HFFc6 (cell line): ENCODE measurements around the gene OR52K1. TPM values are rescaled to one million over a fixed set of nuclear protein-coding genes. Genes with fewer than 3 reads are reported as not detected.

Experiments used
- DNase-seq: peaks from one replicate; pipeline ENCODE4 v3.0.0-alpha.2; 2018
- H3K27ac Mint-ChIP-seq: 2 replicates; pipeline ENCODE4 v1.8.0; 2020; ENCODE audit warnings: mild to moderate bottlenecking, mixed read lengths
- H3K27me3 Mint-ChIP-seq: 2 replicates; pipeline ENCODE4 v1.8.0; 2021; ENCODE audit warnings: mild to moderate bottlenecking, moderate library complexity, mixed read lengths; ENCODE audit not compliant: insufficient read depth
- H3K36me3 Mint-ChIP-seq: 2 replicates; pipeline ENCODE4 v1.8.0; 2021; ENCODE audit warnings: low read depth, mixed read lengths
- H3K4me1 Mint-ChIP-seq: 2 replicates; pipeline ENCODE4 v1.8.0; 2020; ENCODE audit warnings: low read depth, mixed read lengths
- H3K4me3 Mint-ChIP-seq: 2 replicates; pipeline ENCODE4 v1.8.0; 2020; ENCODE audit warnings: mild to moderate bottlenecking, moderate library complexity, mixed read lengths
- H3K9me3 Mint-ChIP-seq: 2 replicates; pipeline ENCODE4 v1.8.0; 2020; ENCODE audit warnings: mild to moderate bottlenecking, mixed read lengths
- long read RNA-seq: library from polyadenylated mRNA; unstranded; transcript quantifications from one replicate; pipeline ENCODE4 v2.0.0, GENCODE V29; 2019
- total RNA-seq, 6 experiments: library from RNA; stranded (reverse); fragmentation: NEBNext Ultra II Directional; extraction: Animal tissue kit (Norgen Biotek cat#: 25700); gene quantifications; 2 replicates in 1 of 6; 3 replicates in 5 of 6; pipeline ENCODE4 v1.2.3, GENCODE V29; 2021
- TF ChIP-seq, protein P1 (sequence below): fragments of 200-600 bp; sonication (generic); IDR thresholded peaks from 2 replicates; pipeline ENCODE4 v1.5.0; 2021; ENCODE audit warnings: antibody characterized with exemption, mild to moderate bottlenecking

OR52K1 gene
- not detected for total RNA-seq
- long read RNA-seq = 0 reads

DNA sequence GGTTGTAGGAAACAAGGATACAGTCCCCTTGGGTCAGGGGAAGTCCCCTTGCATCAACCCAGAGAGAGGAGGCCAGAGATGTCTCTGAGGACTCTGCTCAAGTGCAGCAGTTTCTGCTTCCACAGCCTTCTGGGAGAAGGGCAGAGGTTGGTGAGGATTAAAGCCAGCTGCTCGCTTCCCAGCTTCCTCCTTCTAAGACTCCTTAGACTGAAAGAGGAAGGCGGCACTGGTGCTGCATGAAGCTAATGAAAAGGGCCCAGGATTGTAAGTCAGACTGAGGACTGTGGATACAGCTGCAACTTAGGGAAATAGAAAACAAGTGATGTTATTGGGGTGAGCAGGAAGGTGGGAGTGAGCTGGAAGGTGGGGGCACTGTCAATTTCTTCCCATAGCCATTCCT, at the start of gene OR52K1:
Gene OR52K1, plus strand, starts transcription at position 202 of the 400 bp plus-strand sequence. CDS start 6,255 bp downstream, outside the sequence.
- Mint-ChIP-seq H3K27ac (no peak within 1 kb of the TSS), H3K36me3 (no peaks in the 10 kb centered on the region), H3K4me3 (no peak within 1 kb of the TSS), H3K9me3 (no peaks in the 10 kb centered on the region), H3K27me3 (peaks cover 4% of the 10 kb centered on the region; the same call in 1 of the 2 replicates), H3K4me1 (peaks cover 18% of the 10 kb centered on the region)
- TF ChIP-seq, protein P1, sequence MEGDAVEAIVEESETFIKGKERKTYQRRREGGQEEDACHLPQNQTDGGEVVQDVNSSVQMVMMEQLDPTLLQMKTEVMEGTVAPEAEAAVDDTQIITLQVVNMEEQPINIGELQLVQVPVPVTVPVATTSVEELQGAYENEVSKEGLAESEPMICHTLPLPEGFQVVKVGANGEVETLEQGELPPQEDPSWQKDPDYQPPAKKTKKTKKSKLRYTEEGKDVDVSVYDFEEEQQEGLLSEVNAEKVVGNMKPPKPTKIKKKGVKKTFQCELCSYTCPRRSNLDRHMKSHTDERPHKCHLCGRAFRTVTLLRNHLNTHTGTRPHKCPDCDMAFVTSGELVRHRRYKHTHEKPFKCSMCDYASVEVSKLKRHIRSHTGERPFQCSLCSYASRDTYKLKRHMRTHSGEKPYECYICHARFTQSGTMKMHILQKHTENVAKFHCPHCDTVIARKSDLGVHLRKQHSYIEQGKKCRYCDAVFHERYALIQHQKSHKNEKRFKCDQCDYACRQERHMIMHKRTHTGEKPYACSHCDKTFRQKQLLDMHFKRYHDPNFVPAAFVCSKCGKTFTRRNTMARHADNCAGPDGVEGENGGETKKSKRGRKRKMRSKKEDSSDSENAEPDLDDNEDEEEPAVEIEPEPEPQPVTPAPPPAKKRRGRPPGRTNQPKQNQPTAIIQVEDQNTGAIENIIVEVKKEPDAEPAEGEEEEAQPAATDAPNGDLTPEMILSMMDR = no peak
- no peak for DNase-seq

DNA sequence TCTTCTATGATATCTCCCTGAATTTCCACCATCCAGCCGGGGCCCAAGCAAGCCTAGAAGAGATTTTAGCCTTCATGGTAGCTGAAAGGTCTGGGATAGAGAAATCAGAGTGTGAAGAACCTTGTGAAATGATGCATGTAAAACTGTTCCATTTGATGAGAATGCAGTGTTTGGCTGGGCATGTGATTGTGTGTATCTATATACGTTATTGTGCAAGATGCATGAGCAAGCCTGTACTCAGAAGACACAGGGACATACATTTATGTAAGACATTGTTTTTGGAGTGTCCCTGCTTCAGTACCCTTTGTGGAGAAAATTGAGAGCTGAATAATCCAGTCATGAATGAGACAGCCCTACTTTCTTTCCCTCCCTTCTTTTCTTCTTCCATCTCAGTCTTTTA, 48.6 kb upstream of the OR52K1 start:
- Mint-ChIP-seq H3K4me1 (no peaks in the 10 kb centered on the region), H3K27ac (no peak overlapping the region), H3K36me3 (no peaks in the 10 kb centered on the region), H3K4me3 (no peak overlapping the region), H3K27me3 (no peaks in the 10 kb centered on the region; the same call in none of the 2 replicates), H3K9me3 (peaks cover 15% of the 10 kb centered on the region)
- TF ChIP-seq, protein P1 = no peak
- no peak for DNase-seq

DNA sequence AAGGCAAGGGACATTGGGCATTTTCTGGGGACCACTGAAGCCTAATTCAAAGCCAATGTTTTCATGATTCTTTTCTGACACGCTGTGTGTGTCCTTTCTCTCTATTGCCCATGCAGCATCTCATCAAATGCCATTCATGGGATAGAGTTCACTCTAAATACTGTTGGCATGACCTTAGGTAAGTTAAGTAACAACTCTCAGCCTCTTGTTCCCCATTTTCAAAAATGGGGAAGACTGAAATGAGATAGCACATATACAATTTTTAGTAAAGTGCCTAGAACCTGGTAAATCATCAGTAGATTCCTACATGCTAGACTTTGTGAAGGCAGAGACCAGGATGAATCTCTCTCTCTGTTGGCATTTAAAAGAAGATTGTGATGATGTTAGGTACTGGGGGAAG, 46.0 kb upstream of the OR52K1 start:
- H3K27ac Mint-ChIP-seq = no peak overlapping the region
- no peak overlapping the region for H3K4me3 Mint-ChIP-seq

DNA sequence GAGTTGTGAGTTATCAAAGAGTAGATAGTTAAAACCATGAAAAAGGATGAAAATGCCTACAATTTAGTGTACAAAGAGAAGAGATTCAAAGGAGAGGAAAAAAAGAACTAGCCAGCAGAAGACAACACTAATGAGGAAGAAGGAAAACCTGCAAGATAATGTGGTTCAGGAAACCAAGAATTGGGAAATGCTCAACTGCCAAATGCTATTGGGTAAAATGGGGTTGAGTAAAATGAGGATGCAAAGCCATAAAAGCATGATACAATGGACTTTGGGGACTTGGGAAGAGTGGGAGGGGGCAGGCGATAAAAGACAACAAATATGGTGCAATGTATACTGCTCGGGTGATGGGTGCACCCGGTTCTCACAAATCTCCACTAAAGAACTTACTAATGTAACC, 40.9 kb upstream of the OR52K1 start:
- TF ChIP-seq, protein P1 = no peak
- Mint-ChIP-seq H3K4me3 (no peak overlapping the region), H3K27me3 (no peaks in the 10 kb centered on the region), H3K9me3 (peaks cover 10% of the 10 kb centered on the region), H3K36me3 (no peaks in the 10 kb centered on the region), H3K27ac (no peak overlapping the region), H3K4me1 (no peaks in the 10 kb centered on the region)
- DNase-seq = no peak

More for the DNA sequence above, 46.0 kb upstream of the OR52K1 start:
- TF ChIP-seq, protein P1 = no peak
- peaks cover 21% of the 10 kb centered on the region for H3K9me3 Mint-ChIP-seq
- H3K36me3 Mint-ChIP-seq = no peaks in the 10 kb centered on the region
- H3K27me3 Mint-ChIP-seq = no peaks in the 10 kb centered on the region; the same call in none of the 2 replicates
- no peaks in the 10 kb centered on the region for H3K4me1 Mint-ChIP-seq
- no peak for DNase-seq

DNA sequence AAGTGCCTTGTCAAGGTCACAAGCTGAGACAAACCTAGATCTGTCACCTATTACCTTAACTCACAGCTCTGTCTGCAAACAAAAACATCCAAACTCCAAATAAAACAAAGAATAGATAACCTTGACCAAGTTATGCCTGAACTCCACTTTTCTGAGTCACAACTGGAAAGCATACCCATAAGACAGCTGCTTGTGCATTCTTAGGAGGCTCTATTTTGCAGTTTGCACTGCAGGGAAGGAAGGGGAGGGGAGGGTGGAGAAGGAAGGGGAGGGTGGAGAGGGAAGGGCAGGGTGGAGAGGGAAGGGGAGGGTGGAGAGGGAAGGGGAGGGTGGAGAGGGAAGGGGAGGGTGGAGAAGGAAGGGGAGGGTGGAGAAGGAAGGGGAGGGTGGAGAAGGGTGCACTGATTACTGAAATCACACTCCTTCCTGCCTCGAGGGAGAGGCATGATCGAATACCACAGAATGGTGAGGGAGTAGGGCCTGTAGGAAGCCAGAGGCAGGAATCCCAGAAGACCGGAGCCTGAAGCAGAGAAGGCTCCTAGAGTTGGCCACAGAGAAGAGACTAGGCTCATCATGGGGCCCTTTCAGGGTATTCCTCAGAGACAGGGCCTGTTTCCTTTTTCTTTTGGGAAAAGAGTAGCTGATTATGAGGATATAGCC, 39.1 kb upstream of the OR52K1 start:
- TF ChIP-seq, protein P1 = no peak
- Mint-ChIP-seq H3K4me1 (no peaks in the 10 kb centered on the region), H3K27ac (no peak overlapping the region), H3K4me3 (no peak overlapping the region), H3K36me3 (no peaks in the 10 kb centered on the region), H3K27me3 (no peaks in the 10 kb centered on the region), H3K9me3 (peaks cover 10% of the 10 kb centered on the region; the same call in 1 of the 2 replicates)
- DNase-seq = no peak
